ENCODE data around the gene MTA1.

Gene MTA1

GRCh38 chr14:105419195-105420091 lies at the start of gene MTA1:
TSS of gene MTA1 (plus strand) at chr14:105419827. CDS start at chr14:105420036, 209 bp downstream.
- peak; percentile 30 for DNase-seq (ENCODE audit: low read depth)

DNA sequence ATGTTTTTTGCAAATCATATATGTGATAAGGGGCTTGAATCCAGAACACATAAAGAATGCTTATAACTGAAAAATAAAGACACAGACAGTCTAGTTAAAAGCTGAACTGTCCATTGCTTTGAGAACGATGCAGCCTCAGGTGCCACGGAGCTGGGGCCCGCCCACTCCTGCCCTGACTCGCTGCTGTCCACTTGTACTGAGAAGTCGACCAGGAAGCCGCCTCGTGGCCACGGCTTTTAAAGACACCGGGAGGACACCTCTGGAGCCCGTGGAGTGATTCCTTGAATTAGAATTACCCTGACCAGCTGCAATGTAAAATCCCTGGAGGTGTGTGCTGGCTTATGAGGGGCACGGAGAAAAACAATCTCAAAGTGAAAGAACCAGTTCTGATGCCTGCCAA lies 45.2 kb upstream of the MTA1 start:
- no peak for DNase-seq (ENCODE audit: low read depth)

GRCh38 chr14:105375635-105376057 lies 44.0 kb upstream of the MTA1 start:
- DNase-seq (ENCODE audit: low read depth): peak; percentile 22

- DNase-seq (ENCODE audit: low read depth): no peak
These were observed 42.8 kb upstream of the MTA1 start for GRCh38 chr14:105376521-105377440.

DNA sequence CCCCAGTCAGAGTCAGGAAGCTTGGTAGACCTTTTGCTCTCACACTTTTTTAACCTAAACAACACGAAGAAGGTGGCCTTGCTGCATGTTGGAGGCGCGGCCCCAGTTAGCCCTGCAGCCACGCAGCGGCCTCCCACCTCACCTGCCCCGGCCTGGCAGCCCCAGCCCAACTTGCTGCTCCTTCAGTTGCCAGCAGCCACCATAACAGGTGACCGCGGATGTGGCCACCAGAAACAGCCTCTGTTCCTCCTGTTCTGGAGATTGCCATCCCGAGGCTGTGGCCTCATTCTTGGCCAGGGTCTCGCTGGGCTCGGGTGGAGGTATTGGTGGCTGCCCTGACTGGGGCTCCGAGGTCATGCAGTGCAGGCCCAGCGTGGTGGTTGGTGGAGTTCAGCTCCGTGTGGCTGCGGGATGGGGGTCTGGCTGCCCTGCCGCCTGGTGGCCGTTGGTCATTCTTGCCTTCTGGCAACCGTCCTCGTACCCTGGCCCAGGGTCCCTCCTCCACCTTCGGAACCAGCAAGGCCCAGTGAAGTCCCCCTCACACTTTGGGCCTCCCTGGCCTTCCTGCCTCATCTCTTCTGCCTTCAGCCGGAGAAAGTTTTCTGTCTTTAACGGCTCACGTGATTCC lies 42.0 kb upstream of the MTA1 start:
- no peak for DNase-seq (ENCODE audit: low read depth)

GRCh38 chr14:105378199-105378598 lies 41.4 kb upstream of the MTA1 start:
- DNase-seq (ENCODE audit: low read depth): no peak

DNA sequence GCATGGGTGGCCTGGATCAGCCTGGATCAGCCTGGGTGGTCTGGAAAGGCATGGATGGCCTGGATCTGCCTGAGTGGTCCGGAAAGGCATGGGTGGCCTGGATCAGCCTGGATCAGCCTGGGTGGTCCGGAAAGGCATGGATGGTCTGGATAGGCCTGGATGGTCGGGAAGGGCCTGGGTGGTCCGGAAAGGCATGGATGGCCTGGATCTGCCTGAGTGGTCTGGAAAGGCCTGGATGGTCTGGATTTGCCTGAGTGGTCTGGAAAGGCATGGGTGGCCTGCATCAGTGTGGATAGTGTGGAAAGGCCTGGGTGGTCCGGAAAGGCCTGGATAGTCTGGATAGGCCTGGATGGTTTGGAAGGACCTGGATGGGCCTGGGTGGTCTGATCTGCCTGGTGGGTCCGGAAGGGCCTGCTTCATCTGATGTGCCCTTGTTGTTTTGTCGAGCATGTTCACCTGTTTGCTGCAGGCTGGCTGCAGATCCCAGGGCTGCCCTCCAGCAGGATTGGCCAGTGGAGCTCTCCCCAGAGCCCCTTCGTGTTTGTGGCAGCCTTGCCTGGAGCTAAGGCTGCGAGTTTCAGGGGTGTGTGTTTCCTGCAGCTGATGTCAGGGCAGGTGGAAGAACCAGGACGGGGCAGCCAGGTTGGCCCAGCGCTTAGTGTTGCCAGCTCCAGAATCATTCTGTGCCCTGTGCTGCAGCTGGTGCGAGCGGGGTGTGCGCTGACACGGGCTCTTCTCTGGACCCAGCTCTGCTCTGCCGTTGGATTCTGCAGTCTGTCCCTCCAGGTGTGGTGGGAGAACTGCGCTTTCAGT lies 40.5 kb upstream of the MTA1 start:
- DNase-seq (ENCODE audit: low read depth): no peak

- DNase-seq (ENCODE audit: low read depth): no peak
These were observed 39.7 kb upstream of the MTA1 start for GRCh38 chr14:105379946-105380345.

- DNase-seq (ENCODE audit: low read depth): no peak
These were observed 38.9 kb upstream of the MTA1 start for GRCh38 chr14:105380756-105381155.

DNA sequence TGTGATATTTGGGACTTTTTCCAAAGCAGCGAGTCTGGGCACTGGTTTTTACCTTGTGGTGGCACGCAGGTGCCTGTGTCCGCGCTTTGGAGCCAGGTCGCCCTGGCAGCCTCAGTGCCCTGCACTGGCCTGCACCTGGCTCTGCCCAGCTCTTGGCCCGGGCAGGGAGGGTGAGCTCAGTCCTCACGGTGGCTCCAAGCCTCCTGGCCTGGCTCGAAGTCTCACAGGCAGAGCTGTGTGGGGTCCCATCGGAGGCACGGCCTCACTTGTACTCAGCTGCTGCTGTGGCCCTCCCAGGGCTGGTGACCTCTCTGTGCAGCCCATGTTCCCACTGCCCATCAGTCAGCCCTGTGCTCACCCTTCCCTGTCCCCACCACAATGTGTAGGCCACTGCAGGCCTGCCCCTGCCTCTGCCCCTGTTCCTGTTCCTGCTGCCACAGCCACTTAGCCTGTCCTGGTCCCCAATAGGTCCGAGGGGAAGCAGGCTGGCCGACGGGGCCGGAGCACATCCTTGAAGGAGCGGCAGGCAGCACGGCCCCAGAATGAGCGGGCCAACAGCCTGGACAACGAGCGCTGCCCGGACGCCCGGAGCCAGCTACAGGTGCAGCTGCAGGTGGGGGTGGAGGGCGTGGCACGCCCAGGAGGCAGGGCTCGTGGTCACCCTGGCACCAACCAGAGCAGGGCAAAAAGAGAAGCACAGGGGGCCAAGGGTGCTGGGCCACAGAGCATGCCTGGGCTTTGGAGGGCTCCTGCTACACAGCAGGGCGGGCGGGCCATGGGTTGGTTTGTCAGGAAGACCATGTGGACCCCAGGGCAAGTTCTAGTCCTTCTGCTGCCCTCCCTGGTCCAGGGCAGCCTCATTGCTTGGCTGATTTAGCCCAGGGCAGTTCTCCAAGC lies 37.9 kb upstream of the MTA1 start:
- no peak for DNase-seq (ENCODE audit: low read depth)

DNA sequence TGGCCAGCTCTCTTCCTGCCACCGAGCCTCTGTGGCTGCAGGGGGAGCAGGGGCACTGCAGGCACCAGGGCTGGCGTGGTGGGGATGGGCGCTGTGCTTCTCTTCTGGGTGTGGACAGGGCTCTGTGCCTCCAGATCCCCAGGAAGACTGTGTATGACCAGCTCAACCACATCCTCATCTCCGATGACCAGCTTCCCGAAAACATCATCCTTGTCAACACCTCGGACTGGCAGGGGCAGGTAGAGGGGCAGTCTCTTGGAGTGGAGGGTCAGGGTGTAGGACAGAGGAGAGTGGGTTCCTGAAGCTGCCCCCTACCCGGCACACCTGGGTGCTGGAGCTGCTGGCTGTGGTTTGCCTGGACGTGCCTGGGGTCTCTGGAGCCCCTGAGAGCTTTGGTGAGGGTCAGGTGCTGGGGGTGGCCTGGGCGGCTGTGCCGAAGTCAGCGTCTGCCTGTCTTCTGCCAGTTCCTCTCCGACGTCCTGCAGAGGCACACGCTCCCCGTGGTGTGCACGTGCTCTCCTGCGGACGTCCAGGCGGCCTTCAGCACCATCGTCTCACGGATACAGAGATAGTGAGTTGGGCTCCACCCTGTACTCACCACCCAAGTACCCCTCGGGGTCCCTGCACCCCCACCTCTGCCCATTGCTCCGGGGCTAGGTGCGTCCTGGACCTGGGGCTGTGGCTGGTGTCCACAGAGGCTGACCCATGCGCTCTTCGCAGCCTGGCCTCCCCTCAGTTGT lies 37.1 kb upstream of the MTA1 start:
- DNase-seq (ENCODE audit: low read depth): no peak

DNA sequence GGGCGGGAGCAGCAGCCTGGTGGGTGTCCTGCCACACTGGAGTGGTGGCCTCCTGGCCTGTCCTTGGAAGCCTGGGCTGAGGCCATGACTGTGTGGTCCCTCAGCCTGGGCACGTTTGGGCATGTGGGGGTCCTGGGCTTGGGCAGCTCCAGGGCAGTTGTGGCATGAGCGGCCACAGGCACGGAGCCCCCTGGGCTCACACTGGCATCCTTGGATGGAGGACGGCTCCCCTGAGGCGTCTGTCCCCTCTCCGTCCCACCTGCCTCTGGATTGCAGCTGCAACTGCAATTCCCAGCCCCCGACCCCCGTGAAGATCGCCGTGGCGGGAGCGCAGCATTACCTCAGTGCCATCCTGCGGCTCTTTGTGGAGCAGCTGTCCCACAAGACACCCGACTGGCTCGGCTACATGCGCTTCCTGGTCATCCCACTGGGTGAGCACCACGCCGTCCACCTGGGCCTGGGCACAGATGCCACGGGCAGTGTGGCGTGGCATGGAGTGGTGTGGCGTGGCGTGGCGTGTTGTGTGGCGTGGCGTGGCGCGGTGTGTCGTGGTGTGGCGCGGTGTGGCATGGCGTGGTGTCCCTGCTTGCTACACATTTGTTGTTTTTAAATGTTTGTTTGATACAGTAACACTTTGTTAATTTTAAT lies 36.4 kb upstream of the MTA1 start:
- no peak for DNase-seq (ENCODE audit: low read depth)

DNA sequence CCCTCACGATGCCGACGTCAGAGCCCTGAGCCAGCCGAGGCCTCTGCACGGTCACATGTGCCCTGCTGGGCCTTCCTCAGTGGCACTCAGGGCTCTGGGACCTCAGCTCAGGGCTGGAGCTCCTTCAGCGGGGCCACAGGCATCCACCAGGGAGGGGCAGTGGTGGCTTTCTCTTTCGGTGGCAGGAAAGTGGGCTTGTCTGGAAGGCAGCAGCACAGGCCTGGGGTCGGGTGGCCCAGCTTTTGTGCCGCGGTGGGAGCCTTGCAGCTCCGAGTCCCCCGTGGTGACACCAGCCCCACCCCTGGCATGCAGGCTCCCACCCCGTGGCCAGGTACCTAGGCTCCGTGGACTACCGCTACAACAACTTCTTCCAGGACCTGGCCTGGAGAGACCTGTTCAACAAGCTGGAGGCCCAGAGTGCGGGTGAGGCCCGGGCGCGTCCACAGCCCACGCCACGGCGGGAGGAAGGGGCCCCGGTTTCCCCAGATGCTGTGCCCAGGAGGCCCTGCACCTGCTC lies 35.5 kb upstream of the MTA1 start:
- no peak for DNase-seq (ENCODE audit: low read depth)

GRCh38 chr14:105384605-105385321 lies 34.9 kb upstream of the MTA1 start:
- DNase-seq (ENCODE audit: low read depth): no peak

DNA sequence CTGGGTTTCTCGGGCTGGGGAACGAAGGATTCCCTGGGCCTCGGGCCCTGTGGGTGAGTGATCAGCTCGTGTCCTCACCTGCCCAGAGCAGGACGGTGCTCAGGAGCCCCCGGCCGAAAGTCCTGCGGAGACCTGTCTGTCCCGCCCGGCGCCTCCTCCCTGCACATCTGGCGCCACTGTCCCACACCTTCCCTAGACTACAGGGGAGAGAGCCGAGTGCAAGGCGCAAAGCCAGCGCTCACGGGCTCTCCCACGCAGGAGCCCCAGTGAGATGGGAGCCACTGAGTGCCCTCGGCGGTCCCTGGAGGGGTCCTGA lies 34.3 kb upstream of the MTA1 start:
- DNase-seq (ENCODE audit: low read depth): no peak

DNA sequence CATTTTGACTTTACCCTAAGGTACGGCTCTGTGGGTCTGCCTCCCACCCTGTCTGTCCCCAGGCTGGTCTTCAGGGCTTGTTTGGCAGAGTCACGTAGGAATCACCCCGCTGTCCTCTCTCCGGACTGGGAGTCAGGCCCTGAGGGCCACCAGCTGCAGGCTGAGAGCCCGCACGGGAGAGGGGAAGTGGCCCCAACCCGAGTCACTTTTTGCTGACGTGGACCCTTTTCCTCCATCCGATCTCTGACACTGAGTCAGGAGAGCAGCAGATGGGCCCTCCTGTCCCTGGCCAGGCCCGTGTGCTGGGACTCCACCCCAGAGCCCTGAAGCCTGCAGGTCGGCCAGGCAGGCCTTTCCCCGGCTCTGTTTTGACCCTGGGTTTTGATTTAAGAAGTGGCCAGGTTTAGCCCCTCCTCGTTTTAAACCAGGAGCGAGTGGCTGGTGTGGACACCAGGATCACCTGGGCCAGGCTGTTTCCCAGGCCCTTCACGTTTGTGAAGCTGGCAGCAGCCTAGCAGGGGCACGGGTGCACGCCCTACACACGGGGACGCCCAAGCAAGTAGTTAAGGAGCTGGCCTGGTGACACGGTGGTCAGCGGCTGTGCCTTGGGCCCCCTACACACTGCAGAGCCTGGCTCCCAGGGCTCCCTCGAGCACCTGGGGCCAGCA lies 33.8 kb upstream of the MTA1 start:
- DNase-seq (ENCODE audit: low read depth): no peak

GRCh38 chr14:105386581-105387529 lies 32.8 kb upstream of the MTA1 start:
- DNase-seq (ENCODE audit: low read depth): no peak

Data from stimulated activated CD8-positive, alpha-beta memory T cell treated with anti-CD3 and anti-CD28 coated beads, Interleukin-12 subunit alpha, Interleukin-12 subunit beta, amount 100 ng/mL, for 4 hours (primary cell).